ENCODE results near the gene DGKD. TPM values are rescaled to one million over a fixed set of nuclear protein-coding genes. Genes with fewer than 3 reads are reported as not detected.

DGKD gene
- total RNA-seq, 6 experiments from 2014 or later = 8.1 to 12.2 (median 10.3) TPM

DNA sequence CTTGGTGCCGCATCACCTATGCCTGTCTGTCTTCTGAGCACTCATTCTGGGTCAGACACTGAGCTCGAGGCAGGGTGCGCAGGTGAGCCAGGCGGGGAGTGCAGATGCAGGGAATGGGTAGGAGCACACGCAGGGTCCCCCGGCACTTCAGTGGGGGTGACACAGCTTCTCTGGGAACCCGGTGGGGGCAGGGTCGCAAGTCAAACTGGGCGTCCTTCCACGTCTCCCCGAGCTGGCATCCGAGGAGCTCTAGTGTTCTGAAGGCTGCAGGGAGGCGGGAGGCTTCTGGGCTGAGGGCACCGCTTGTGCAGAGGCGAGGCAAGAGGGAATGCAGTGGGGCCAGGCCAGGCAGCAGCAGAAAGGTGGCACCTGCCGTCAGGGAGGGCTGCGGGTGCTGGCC, 86.0 kb downstream of the DGKD start:
- TF ChIP-seq, protein P1, sequence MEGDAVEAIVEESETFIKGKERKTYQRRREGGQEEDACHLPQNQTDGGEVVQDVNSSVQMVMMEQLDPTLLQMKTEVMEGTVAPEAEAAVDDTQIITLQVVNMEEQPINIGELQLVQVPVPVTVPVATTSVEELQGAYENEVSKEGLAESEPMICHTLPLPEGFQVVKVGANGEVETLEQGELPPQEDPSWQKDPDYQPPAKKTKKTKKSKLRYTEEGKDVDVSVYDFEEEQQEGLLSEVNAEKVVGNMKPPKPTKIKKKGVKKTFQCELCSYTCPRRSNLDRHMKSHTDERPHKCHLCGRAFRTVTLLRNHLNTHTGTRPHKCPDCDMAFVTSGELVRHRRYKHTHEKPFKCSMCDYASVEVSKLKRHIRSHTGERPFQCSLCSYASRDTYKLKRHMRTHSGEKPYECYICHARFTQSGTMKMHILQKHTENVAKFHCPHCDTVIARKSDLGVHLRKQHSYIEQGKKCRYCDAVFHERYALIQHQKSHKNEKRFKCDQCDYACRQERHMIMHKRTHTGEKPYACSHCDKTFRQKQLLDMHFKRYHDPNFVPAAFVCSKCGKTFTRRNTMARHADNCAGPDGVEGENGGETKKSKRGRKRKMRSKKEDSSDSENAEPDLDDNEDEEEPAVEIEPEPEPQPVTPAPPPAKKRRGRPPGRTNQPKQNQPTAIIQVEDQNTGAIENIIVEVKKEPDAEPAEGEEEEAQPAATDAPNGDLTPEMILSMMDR (IDR thresholded peaks at IDR 0.05) = no peak
- no peaks in the 10 kb centered on the region; the same call in 1 of the 2 replicates for H3K36me3 Mint-ChIP-seq (ENCODE audit: low read depth)
- no peak overlapping the region for H3K27ac Mint-ChIP-seq
- peaks cover 6% of the 10 kb centered on the region for H3K4me1 Mint-ChIP-seq (ENCODE audit: low read depth)
- peaks cover 5% of the 10 kb centered on the region; the same call in 1 of the 2 replicates for H3K27me3 Mint-ChIP-seq (ENCODE audit: insufficient read depth)
- no peak for DNase-seq
- no peak overlapping the region for H3K4me3 Mint-ChIP-seq
- no peaks in the 10 kb centered on the region for H3K9me3 Mint-ChIP-seq

DNA sequence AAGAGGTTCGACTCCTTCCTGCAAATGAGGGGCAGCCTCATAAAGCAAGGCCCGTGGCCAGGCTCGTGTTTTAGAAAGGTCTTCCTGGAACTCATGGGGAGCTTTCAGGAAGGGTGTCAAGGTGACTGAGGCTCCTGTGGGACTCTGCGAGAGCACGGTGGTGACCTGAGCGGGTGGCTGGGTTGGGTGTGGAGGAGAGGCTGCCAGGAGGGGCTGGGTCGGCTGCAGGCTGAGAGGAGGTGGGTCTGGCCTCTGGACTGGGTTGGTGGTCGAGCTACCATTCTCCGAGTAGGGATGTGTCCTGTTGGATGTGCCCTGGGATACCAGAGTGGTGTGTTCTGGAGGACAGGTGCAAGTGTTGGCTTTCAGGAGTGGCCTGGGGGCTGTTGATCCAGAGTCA, 86.4 kb downstream of the DGKD start:
- Mint-ChIP-seq H3K9me3 (no peaks in the 10 kb centered on the region), H3K27ac (no peak overlapping the region), H3K27me3 (ENCODE audit: insufficient read depth) (peaks cover 5% of the 10 kb centered on the region; the same call in 1 of the 2 replicates), H3K36me3 (ENCODE audit: low read depth) (no peaks in the 10 kb centered on the region), H3K4me3 (no peak overlapping the region), H3K4me1 (ENCODE audit: low read depth) (peaks cover 6% of the 10 kb centered on the region)
- TF ChIP-seq, protein P1 (IDR thresholded peaks at IDR 0.05) = no peak
- no peak for DNase-seq

DNA sequence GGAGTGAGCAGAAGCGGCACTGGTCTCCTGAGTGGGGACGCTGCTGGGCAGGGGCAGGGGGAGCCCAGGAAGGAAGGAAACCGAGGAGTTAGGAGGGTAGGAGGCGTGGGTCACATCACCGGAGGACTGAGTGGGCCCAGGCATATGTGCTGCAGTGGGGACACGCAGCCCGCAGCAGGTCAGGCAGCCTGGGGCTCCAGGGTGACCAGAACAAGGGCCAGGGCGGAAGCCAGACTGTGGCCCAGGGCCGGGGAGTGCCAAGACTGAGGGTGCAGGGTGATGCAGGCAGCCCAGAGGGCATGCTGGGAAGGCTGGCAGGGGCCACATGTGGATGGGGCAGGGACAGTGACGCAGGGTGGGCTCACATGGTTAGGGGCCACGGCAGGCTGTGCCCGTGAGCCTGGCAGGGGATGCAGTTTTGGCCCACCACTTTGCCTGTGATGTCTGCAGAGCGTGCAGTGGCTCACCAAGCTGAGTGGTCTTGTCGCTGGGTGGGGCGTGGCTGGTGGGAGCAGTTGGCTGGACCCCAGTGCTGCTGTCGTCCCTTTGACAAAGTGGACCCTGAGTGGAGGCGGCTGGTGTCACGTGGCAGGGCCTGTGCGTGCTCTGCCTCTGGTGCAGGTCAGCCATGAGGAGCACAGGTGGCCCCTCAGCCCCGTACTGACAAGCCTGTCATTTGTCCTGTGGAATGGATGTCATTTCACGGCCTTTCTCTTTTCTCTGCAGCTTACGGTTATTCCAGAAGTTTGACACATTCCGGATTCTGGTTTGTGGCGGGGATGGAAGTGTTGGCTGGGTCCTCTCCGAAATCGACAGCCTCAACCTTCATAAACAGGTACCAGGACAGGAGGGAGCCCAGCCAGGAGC, 87.1 kb downstream of the DGKD start:
- no peak for DNase-seq
- Mint-ChIP-seq H3K4me3 (no peak overlapping the region), H3K27me3 (ENCODE audit: insufficient read depth) (peaks cover 3% of the 10 kb centered on the region; the same call in 1 of the 2 replicates), H3K27ac (no peak overlapping the region), H3K9me3 (no peaks in the 10 kb centered on the region), H3K36me3 (ENCODE audit: low read depth) (no peaks in the 10 kb centered on the region), H3K4me1 (ENCODE audit: low read depth) (peaks cover 6% of the 10 kb centered on the region)
- TF ChIP-seq, protein P1 (IDR thresholded peaks at IDR 0.05) = no peak

DNA sequence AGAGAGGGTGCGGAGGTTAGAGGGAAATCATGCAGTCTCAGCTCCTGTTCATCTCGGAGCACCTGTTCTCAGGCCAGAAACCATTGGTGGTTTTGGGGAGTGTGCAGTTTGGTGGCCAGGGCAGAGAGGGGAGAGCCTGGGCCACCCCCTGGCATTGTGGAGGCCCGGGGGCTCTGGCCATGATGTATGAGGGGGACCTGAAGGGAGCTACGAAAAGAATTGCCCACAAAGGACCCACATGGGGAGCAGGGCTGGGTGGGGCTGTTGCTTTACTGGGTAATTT, 87.7 kb downstream of the DGKD start:
- H3K4me1 Mint-ChIP-seq (ENCODE audit: low read depth) = peaks cover 6% of the 10 kb centered on the region
- H3K9me3 Mint-ChIP-seq = no peaks in the 10 kb centered on the region
- DNase-seq = no peak
- no peak overlapping the region for H3K27ac Mint-ChIP-seq
- H3K36me3 Mint-ChIP-seq (ENCODE audit: low read depth) = no peaks in the 10 kb centered on the region
- peaks cover 3% of the 10 kb centered on the region; the same call in 1 of the 2 replicates for H3K27me3 Mint-ChIP-seq (ENCODE audit: insufficient read depth)
- H3K4me3 Mint-ChIP-seq = no peak overlapping the region
- TF ChIP-seq, protein P1 (IDR thresholded peaks at IDR 0.05) = no peak

DNA sequence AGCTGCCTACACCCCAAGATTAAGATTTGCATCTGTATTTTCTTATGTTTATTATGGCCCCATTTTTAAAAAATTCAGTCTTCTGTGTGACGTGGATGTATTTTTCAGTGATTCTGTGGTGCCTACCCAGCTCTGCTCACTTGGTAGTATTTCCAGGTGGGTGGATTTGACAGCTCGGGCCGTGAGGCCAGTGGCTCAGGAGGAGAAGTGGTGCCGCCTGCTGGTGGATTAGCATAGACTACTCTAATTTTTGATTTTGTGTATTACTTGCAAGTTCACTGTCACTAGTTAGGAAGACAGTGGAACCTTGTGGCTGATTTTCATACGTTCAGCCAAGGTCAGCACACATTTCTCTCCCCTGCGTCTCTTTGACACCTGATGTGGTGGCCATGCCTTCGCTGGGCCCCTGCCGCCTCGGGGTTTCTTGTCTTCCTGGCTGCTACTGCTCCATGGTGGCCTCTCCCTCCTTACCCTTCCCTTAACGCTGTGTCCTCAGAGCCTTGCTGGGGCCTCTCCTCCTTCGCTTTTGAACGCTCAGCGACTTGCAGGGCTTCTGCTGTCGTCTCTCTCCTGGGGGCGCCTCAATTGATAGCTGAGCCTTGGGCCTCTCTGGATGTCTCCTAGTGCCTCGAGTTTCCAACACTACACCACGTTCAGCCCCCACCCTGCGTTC, 89.4 kb downstream of the DGKD start:
- Mint-ChIP-seq H3K36me3 (ENCODE audit: low read depth) (peaks cover 4% of the 10 kb centered on the region; the same call in 1 of the 2 replicates), H3K9me3 (no peaks in the 10 kb centered on the region), H3K27ac (no peak overlapping the region; the same call in 1 of the 2 replicates), H3K27me3 (ENCODE audit: insufficient read depth) (peaks cover 3% of the 10 kb centered on the region; the same call in 1 of the 2 replicates), H3K4me3 (no peak overlapping the region), H3K4me1 (ENCODE audit: low read depth) (peaks cover 11% of the 10 kb centered on the region)
- peak; percentile 77 for DNase-seq
- TF ChIP-seq, protein P1 (IDR thresholded peaks at IDR 0.05) = peak; percentile 95
